CD4-positive, alpha-beta memory T cell (primary cell): ENCODE results near the gene NECAB2. TPM values are rescaled to one million over a fixed set of nuclear protein-coding genes. Genes with fewer than 3 reads are reported as not detected.

Experiments
- polyA plus RNA-seq, 2 donors: library from polyadenylated mRNA; unstranded; fragments of 300-500 nt; fragmentation: Illumina TruSeq; gene quantifications; one replicate each; pipeline ENCODE4 v1.2.3, GENCODE V29; 2021
- total RNA-seq, 2 experiments: library from RNA; stranded (reverse); gene quantifications; one replicate each; pipeline ENCODE4 v1.2.3, GENCODE V29; 2021

Gene NECAB2
- total and polyA plus RNA-seq, 4 experiments from 2014 or later = not detected

Other genes starting within 250 kb of the NECAB2 start
- 10 to 100 TPM; 30.7 to 34.3 TPM for gene HSBP1, start 160.3 kb upstream of the NECAB2 start, total RNA-seq
- 10 to 100 TPM; 27.3 to 35.2 TPM for gene HSBP1, start 160.3 kb upstream of the NECAB2 start, polyA plus RNA-seq
- gene MLYCD, start 69.1 kb upstream of the NECAB2 start, total RNA-seq = 10 to 100 TPM in 1 of 2 experiments, 1 to 10 TPM in 1; 9.7 to 11.1 TPM
- gene MLYCD, start 69.1 kb upstream of the NECAB2 start, polyA plus RNA-seq = 1 to 10 TPM in 1 of 2 donors, under 1 TPM in 1; 0.81 to 2.8 TPM
- gene OSGIN1, start 15.0 kb upstream of the NECAB2 start, total RNA-seq = 1 to 10 TPM; 1.1 to 1.2 TPM
- gene OSGIN1, start 15.0 kb upstream of the NECAB2 start, polyA plus RNA-seq = under 1 TPM in 1 of 2 donors, not detected in 1; 0.28 TPM
- not detected for gene SLC38A8, start 74.6 kb downstream of the NECAB2 start, total RNA-seq
- not detected for gene SLC38A8, start 74.6 kb downstream of the NECAB2 start, polyA plus RNA-seq
- gene MBTPS1, start 148.7 kb downstream of the NECAB2 start, total RNA-seq = 100 to 1,000 TPM; 137 to 140 TPM
- 10 to 100 TPM; 53.9 to 61.4 TPM for gene MBTPS1, start 148.7 kb downstream of the NECAB2 start, polyA plus RNA-seq
- 10 to 100 TPM; 20.1 to 23.0 TPM for gene HSDL1, start 176.9 kb downstream of the NECAB2 start, total RNA-seq
- gene HSDL1, start 176.9 kb downstream of the NECAB2 start, polyA plus RNA-seq = 10 to 100 TPM in 1 of 2 donors, 1 to 10 TPM in 1; 9.9 to 11.4 TPM
- gene DNAAF1, start 177.1 kb downstream of the NECAB2 start, total RNA-seq = under 1 TPM in 1 of 2 experiments, not detected in 1; 0.19 TPM
- gene DNAAF1, start 177.1 kb downstream of the NECAB2 start, polyA plus RNA-seq = 1 to 10 TPM in 1 of 2 donors, not detected in 1; 1.2 TPM
- gene TAF1C, start 218.8 kb downstream of the NECAB2 start, total RNA-seq = 100 to 1,000 TPM in 1 of 2 experiments, 10 to 100 TPM in 1; 91.5 to 102 TPM
- 10 to 100 TPM in 1 of 2 donors, 1 to 10 TPM in 1; 4.1 to 10.9 TPM for gene TAF1C, start 218.8 kb downstream of the NECAB2 start, polyA plus RNA-seq
- gene ADAD2, start 222.9 kb downstream of the NECAB2 start, total RNA-seq = not detected
- not detected for gene ADAD2, start 222.9 kb downstream of the NECAB2 start, polyA plus RNA-seq